Fibroblast of peridontal ligament (primary cell): ENCODE data around the gene HERPUD2.
"Not testable (repeated sequence)": the region's sequence is repeated elsewhere in the genome, so short reads cannot be mapped to it uniquely, and the experiment has no call there.

Experiments used
- DNase-seq: peaks from one replicate; pipeline ENCODE4 v3.0.0-alpha.2; 2010; ENCODE audit errors: extremely low read depth

The HERPUD2 gene

DNA sequence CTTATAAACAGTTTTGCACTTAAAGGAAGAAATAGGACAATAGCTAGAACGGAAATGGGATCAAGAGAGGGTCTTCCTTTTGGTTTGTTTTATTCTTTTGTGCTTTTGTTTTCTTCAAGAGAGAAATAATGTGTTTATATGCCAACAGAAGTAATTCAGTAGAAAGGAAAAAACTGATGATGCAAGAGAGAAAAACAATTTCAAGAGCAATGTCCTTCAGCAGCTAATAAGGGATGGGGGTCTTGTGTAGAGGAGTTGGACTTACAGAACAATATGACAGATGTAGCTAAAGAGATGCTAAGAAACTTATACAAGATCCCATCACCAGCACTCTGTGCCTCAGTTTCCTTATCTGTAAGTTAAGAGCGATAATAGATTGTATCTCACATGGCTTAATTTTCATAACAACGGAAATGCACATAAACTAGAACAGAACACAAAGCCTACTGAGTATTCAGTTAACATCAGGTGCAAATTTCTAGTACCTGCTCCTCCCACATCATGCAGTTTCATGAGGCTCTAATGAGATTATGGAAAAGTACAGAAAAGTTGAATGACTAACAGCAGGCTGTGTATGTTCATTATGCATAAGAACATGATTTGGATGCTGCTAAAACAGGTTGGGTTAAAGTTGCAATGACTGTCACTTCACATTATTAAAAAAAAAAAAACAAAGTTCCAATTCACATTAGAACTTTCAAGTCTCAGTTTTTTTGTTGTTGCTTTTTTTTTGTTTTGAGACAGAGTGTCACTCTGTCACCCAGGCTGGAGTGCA, 17.2 kb downstream of the HERPUD2 start:
- DNase-seq, result no peak

- no peak for DNase-seq
These were observed 18.7 kb downstream of the HERPUD2 start for GRCh38 chr7:35676211-35676610.

DNA sequence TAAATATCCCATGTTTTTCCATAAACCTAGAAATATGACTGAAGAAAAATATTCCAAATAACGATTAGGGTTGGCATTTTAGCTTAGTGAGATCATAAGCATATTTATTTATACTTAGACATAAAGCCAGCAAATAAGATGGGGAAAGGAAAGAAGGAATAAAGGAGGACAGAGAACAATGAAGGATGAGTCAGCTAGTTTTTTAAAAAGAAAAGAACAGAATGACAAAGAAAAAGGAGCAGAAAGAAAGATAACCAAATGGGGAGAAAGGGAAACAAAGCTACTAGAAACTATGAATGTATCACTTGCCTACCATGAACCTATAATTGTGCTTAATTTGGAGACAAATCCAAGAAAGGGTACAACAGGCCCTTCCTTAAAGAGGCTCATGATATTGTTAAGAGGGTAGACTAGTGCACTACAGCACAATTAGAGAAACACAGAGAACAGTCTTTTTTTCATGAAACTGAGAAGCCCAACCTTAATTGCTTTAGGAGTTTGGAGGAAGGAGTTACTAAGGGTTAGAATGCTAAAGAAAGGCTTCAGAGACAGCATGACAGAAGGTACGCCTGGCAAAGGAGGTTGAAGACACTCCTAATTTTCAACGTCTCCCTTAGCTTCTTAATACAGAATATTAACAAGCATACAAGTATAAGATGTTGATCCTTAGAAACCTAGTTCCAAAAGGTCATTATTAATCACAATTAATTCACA, 23.9 kb downstream of the HERPUD2 start:
- no peak for DNase-seq

DNA sequence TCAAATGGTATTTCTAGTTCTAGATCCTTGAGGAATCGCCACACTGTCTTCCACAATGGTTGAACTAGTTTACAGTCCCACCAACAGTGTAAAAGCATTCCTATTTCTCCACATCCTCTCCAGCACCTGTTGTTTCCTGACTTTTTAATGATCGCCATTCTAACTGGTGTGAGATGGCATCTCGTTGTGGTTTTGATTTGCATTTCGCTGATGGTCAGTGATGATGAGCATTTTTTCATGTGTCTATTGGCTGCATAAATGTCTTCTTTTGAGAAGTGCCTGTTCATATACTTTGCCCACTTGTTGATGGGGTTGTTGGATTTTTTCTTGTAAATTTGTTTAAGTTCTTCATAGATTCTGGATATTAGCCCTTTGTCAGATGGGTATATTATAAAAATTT, 34.5 kb downstream of the HERPUD2 start:
- not testable (repeated sequence) for DNase-seq

GRCh38 chr7:35658606-35659201, 36.2 kb downstream of the HERPUD2 start:
- no peak for DNase-seq

- no peak for DNase-seq
These were observed 37.8 kb downstream of the HERPUD2 start for GRCh38 chr7:35657125-35657524.

GRCh38 chr7:35654558-35654957, 40.4 kb downstream of the HERPUD2 start:
- DNase-seq, result not testable (repeated sequence)

DNA sequence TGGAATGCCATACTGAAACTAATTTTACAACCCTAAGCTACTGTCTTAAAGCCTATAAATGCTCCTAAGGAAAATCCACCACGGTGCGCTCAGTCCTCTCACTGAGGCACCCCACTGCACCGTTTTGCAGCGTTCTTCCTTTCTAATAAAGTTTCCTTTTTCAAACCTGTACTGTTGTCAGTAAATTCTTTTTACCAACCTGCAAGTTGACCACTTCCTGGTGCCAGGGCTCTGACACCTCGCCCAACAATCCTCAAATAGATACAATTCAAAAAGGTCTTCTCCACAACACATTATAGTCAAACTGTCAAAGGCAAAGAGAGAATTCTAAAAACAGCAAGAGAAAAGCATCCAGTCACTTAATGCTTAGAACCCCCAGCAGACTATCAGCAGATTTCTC, 42.8 kb downstream of the HERPUD2 start:
- no peak for DNase-seq

GRCh38 chr7:35650751-35651150, 44.2 kb downstream of the HERPUD2 start:
- no peak for DNase-seq

- no peak for DNase-seq
These were observed 45.2 kb downstream of the HERPUD2 start for GRCh38 chr7:35649711-35650110.

GRCh38 chr7:35648367-35648766, 46.6 kb downstream of the HERPUD2 start:
- DNase-seq, result no peak

- DNase-seq, result peak; percentile 8
These were observed 47.8 kb downstream of the HERPUD2 start for GRCh38 chr7:35647171-35647574.

- DNase-seq, result no peak
These were observed 48.5 kb downstream of the HERPUD2 start for GRCh38 chr7:35646289-35647023.

GRCh38 chr7:35645691-35646090, 49.2 kb downstream of the HERPUD2 start:
- no peak for DNase-seq

DNA sequence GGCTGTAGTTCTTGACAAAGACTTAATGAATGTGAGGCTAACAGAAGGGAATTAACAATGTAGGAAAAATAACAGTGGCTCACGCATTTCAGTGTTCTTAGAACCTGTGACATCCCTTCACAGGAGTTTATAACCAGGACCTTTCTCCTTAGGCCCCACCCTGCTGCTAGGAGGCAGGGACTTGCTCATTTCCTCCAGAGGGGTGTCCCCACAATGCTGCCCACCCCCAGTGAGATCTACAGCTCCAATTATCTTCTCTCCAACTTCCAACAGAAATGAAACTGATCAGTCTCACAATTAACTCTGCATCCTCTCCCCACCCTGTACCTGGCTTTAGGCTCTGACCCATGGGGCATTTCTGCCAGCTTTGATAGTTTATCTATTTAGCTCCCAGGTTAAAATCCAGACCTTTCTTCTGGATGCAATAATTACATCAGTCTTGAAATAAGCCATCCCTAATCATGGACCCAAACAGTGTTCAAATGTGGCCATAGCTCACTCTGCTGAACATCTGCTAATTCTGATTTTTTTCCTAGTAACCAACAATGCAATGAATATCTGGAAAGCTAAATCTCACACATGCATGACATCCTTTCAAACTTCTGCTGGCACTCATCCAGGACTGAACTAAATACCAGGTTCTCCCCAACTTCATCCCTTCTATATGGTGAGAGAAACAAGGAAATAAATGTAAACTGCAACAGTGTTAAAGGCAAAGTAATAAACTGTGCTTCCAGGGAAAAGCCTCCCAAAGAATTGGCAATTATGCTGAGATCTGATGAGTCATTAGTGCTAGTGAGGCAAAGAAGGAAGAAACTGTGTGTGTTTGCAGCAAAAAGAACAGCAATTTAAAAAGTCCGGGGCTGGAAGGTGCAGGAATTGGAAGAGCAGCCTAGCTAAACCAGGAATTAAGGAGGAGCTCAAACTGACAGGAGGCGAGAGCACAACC, 64.6 kb downstream of the HERPUD2 start:
- DNase-seq, result peak; percentile 63

DNA sequence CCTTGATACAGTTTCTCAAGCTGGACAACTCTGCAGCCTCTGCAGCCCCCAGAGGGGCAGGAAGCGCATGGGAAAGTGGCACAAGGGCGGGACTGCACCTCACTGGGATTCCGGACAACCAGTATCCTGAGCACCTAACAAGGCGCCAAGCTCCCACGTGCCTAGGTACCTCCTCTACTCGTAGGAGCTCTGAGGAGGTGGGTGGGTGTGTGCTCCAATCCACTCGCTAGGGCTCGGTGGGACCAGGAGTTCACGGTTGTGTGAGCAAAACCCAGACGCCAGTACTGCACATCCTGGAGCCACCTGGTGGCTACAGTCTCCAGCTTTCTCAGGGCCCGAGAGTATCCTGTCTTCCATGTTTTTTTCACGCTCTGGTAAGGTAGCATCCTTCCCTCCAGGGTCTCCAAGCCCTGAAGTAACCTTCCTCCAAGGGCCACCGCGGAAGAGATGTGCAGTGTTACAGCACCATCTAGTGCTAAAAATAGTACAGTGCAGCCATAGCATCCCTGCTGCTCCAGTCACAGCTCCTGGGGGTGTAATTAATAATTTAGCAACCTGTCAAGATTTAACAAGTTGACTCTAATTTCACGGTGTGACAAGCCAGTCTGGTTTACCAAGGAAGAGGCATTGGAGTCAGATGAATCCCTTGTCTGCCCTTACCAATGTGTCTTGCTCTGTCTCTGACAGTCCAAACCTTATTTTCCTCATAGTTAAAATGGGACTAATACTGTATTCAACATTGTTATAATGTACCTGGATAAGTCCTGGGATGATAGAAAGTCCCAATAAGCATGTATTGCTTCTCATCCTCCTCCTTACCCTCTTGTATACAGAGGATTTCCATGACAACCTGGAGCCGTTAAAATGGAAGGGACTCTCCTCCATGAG, 70.4 kb downstream of the HERPUD2 start:
- DNase-seq, result peak; percentile 40

GRCh38 chr7:35623381-35623780, 71.6 kb downstream of the HERPUD2 start:
- no peak for DNase-seq

DNA sequence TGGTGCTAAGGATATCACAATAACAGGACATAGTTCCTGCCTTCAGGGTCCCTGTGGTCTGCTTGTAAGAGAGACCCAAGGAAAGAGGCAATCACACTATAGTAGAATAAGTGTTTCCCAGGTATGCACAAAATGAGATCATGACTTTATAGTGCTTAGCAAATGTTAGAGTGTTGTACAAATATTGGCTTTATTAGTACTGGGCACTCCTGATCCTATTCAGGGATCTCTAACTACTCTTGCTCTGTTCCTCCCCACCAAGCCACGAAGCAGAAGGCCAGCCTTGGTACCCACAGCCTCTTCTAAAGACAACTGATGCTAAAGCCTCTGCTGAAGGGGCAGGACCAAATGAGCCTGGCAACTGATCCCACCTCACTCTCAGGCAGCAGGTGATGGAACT, 75.1 kb downstream of the HERPUD2 start:
- no peak for DNase-seq

DNA sequence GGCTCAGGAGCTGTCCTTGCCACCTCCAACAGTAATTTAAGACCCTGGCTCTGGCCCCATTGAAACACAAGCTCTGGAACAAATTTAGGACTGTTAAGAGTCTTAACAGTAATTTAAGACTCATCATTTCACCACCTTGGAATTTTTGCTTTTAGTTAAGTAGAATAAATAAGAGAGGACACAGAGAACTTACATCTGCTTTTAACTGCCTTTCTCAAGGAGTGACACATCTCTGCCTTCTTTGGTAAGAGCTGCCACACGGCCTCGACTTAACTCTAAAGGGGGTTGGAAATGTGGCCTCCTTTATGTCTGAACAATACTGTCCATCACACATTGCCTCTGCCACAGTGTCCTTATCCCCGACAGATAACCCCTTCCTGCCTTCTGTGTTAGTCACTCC, 77.9 kb downstream of the HERPUD2 start:
- DNase-seq, result peak; percentile 16

DNA sequence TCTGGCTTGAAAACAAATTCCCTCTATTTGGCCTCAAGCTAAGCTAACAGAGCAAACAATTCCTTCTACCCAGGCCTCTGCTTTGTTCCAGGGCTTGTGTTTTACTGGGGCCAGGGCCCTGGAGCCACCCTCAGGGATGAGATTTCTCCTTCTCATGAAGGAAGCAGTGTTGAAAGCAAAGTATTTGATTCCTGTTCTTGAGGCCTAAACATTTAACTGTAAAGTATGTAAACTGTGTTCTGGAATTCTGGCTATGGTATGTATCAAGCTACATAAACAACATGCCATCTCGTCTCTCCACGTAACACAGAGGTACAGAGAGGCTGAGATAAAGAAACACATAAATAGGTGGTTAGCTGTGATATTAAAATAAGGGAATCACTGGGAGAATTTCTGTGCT, 81.8 kb downstream of the HERPUD2 start:
- peak; percentile 8 for DNase-seq
